ENCODE data around the gene MTMR1. TPM values are rescaled to one million over a fixed set of nuclear protein-coding genes. Genes with fewer than 3 reads are reported as not detected.
A peak's percentile ranks its signal among the peaks of the same experiment; 100 is the strongest.

MTMR1 gene
- total RNA-seq, 2 donors from 2014 or later: 16.5 to 18.5 TPM

- TF ChIP-seq CTCF (conservative IDR thresholded peaks at IDR 0.05): no peak
- Histone ChIP-seq H3K9me3 (ENCODE audit: control insufficient read depth, low read length) (no peaks in the 10 kb centered on the region), H3K9ac (ENCODE audit: extremely low read depth, low read length, poor library complexity, severe bottlenecking) (no peak overlapping the region), H3K27me3 (ENCODE audit: control insufficient read depth, insufficient read depth, low read length, poor library complexity, severe bottlenecking) (no peaks in the 10 kb centered on the region), H3K4me1 (ENCODE audit: control insufficient read depth, insufficient read depth, low read length) (no peaks in the 10 kb centered on the region), H3K36me3 (ENCODE audit: control insufficient read depth, insufficient read depth, low read length) (no peaks in the 10 kb centered on the region), H3K27ac (ENCODE audit: low read depth, low read length) (no peak overlapping the region), H3K4me3 (ENCODE audit: low read length) (no peak overlapping the region)
- no peak overlapping the region for H3K27ac Mint-ChIP-seq
- peaks cover 5% of the 10 kb centered on the region for H3K4me1 Mint-ChIP-seq
- no peak for DNase-seq
- no peak overlapping the region for H3K4me3 Mint-ChIP-seq
- H3K27me3 Mint-ChIP-seq (ENCODE audit: insufficient read depth): no peaks in the 10 kb centered on the region
- H3K36me3 Mint-ChIP-seq (ENCODE audit: low read depth): peaks cover 3% of the 10 kb centered on the region
- peaks cover 55% of the 10 kb centered on the region for H3K9me3 Mint-ChIP-seq
These were observed 3.1 kb upstream of the MTMR1 start for GRCh38 chrX:150690126-150690525.

- TF ChIP-seq CTCF (conservative IDR thresholded peaks at IDR 0.05): no peak
- no peaks in the 10 kb centered on the region for H3K27me3 ChIP-seq (ENCODE audit: control insufficient read depth, insufficient read depth, low read length, poor library complexity, severe bottlenecking)
- peaks cover 5% of the 10 kb centered on the region for H3K4me1 Mint-ChIP-seq
- no peak overlapping the region for H3K27ac Mint-ChIP-seq
- no peak overlapping the region for H3K27ac ChIP-seq (ENCODE audit: low read depth, low read length)
- WGBS, 2 experiments (ENCODE audit: insufficient coverage in 1 of 2, insufficient read length in 1 of 2): 93% methylated on average over 2 of the region's 5 CpGs; no CpG with 5 or more reads in 1 of the 2 experiments
- no peak overlapping the region for H3K9ac ChIP-seq (ENCODE audit: extremely low read depth, low read length, poor library complexity, severe bottlenecking)
- DNase-seq: no peak
- no peaks in the 10 kb centered on the region for H3K9me3 ChIP-seq (ENCODE audit: control insufficient read depth, low read length)
- no peaks in the 10 kb centered on the region for H3K27me3 Mint-ChIP-seq (ENCODE audit: insufficient read depth)
- H3K4me3 ChIP-seq (ENCODE audit: low read length): peak overlapping the region; percentile 82
- H3K9me3 Mint-ChIP-seq: peaks cover 57% of the 10 kb centered on the region
- H3K4me1 ChIP-seq (ENCODE audit: control insufficient read depth, insufficient read depth, low read length): no peaks in the 10 kb centered on the region
- no peaks in the 10 kb centered on the region for H3K36me3 ChIP-seq (ENCODE audit: control insufficient read depth, insufficient read depth, low read length)
- H3K4me3 Mint-ChIP-seq: peak overlapping the region; percentile 65
- peaks cover 3% of the 10 kb centered on the region for H3K36me3 Mint-ChIP-seq (ENCODE audit: low read depth)
These were observed 900 bp upstream of the MTMR1 start for GRCh38 chrX:150692296-150692695.

GRCh38 chrX:150693725-150694574 lies 754 bp downstream of the MTMR1 start:
- H3K9me3 Mint-ChIP-seq: peaks cover 60% of the 10 kb centered on the region
- Histone ChIP-seq H3K9ac (ENCODE audit: extremely low read depth, low read length, poor library complexity, severe bottlenecking) (no peak overlapping the region), H3K36me3 (ENCODE audit: control insufficient read depth, insufficient read depth, low read length) (peaks cover under 1% of the 10 kb centered on the region), H3K9me3 (ENCODE audit: control insufficient read depth, low read length) (no peaks in the 10 kb centered on the region), H3K27ac (ENCODE audit: low read depth, low read length) (no peak overlapping the region), H3K27me3 (ENCODE audit: control insufficient read depth, insufficient read depth, low read length, poor library complexity, severe bottlenecking) (no peaks in the 10 kb centered on the region), H3K4me1 (ENCODE audit: control insufficient read depth, insufficient read depth, low read length) (no peaks in the 10 kb centered on the region), H3K4me3 (ENCODE audit: low read length) (peak overlapping the region; percentile 72)
- 28 to 60% methylated on average over 1 to 31 of the region's 42 CpGs for WGBS, 2 experiments (ENCODE audit: insufficient coverage in 1 of 2, insufficient read length in 1 of 2)
- peak overlapping the region; percentile 65 for H3K4me3 Mint-ChIP-seq
- H3K36me3 Mint-ChIP-seq (ENCODE audit: low read depth): peaks cover 3% of the 10 kb centered on the region
- no peak for TF ChIP-seq CTCF (conservative IDR thresholded peaks at IDR 0.05)
- H3K27me3 Mint-ChIP-seq (ENCODE audit: insufficient read depth): no peaks in the 10 kb centered on the region
- peaks cover 5% of the 10 kb centered on the region for H3K4me1 Mint-ChIP-seq
- H3K27ac Mint-ChIP-seq: no peak overlapping the region
- DNase-seq: peak; percentile 78

Data from endodermal cell (in vitro differentiated cells).